RWPE2 (cell line): ENCODE data around the gene N4BP2L2.

Experiments used
- ATAC-seq: fragments of 200-7000 bp; cut with Tn5 transposase; 3 replicates; pipeline ENCODE4 v1.9.1; 2021; ENCODE audit warnings: low read depth
- DNase-seq: peaks from one replicate; pipeline ENCODE4 v3.0.0-alpha.2; 2020; ENCODE audit warnings: low spot score
- H3K27ac ChIP-seq: fragments of 450-650 bp; 2 replicates; pipeline ENCODE4 v1.5.1; 2017; ENCODE audit warnings: mild to moderate bottlenecking; ENCODE audit not compliant: poor library complexity, severe bottlenecking
- H3K27me3 ChIP-seq: fragments of 250-450 bp; sonication (Bioruptor Pico); 2 replicates; pipeline ENCODE4 v1.5.1; 2021; ENCODE audit warnings: mild to moderate bottlenecking, moderate library complexity; ENCODE audit not compliant: insufficient read depth, poor library complexity, severe bottlenecking
- H3K36me3 ChIP-seq: fragments of 250-450 bp; sonication (Bioruptor Pico); 2 replicates; pipeline ENCODE4 v1.5.1; 2020; ENCODE audit warnings: low read depth, mild to moderate bottlenecking, moderate library complexity
- H3K4me1 ChIP-seq: fragments of 250-450 bp; sonication (Bioruptor Pico); 2 replicates; pipeline ENCODE4 v1.5.1; 2021; ENCODE audit warnings: mild to moderate bottlenecking, moderate library complexity; ENCODE audit not compliant: insufficient read depth, poor library complexity, severe bottlenecking
- H3K4me3 ChIP-seq: fragments of 250-450 bp; sonication (Bioruptor Pico); 2 replicates; pipeline ENCODE4 v1.5.1; 2021; ENCODE audit warnings: mild to moderate bottlenecking, moderate library complexity; ENCODE audit not compliant: severe bottlenecking
- H3K9me3 ChIP-seq: fragments of 250-450 bp; sonication (Bioruptor Pico); 2 replicates; pipeline ENCODE4 v1.5.1; 2021; ENCODE audit warnings: mild to moderate bottlenecking, moderate library complexity; ENCODE audit not compliant: severe bottlenecking
- TF ChIP-seq, protein P1 (sequence below): fragments of 450-650 bp; IDR thresholded peaks from one replicate; pipeline ENCODE4 v1.5.1; 2017; ENCODE audit warnings: mild to moderate bottlenecking, moderate library complexity; ENCODE audit not compliant: poor library complexity, severe bottlenecking

The N4BP2L2 gene

DNA sequence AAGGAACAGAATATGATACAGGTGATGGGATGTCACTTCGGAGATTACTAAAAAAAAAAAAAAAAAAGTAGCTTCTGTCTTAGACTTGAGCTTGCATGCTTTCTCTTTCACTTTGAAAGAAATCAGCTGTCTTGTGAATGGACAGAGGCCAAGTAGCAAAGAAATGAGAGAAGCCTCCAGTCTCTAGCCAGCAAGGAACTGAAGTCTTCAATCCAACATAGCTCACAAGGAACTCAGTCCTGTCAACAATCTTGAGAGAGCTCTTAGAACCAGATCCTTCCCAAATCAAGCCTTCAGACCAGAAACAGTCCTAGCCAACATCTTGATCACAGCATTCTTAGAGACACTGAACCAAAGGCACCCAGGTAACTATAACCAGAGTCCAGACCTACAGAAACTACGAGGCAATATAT, 7.7 kb downstream of the N4BP2L2 start:
- ATAC-seq = no peak
- TF ChIP-seq, protein P1, sequence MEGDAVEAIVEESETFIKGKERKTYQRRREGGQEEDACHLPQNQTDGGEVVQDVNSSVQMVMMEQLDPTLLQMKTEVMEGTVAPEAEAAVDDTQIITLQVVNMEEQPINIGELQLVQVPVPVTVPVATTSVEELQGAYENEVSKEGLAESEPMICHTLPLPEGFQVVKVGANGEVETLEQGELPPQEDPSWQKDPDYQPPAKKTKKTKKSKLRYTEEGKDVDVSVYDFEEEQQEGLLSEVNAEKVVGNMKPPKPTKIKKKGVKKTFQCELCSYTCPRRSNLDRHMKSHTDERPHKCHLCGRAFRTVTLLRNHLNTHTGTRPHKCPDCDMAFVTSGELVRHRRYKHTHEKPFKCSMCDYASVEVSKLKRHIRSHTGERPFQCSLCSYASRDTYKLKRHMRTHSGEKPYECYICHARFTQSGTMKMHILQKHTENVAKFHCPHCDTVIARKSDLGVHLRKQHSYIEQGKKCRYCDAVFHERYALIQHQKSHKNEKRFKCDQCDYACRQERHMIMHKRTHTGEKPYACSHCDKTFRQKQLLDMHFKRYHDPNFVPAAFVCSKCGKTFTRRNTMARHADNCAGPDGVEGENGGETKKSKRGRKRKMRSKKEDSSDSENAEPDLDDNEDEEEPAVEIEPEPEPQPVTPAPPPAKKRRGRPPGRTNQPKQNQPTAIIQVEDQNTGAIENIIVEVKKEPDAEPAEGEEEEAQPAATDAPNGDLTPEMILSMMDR = no peak
- no peak overlapping the region for H3K27ac ChIP-seq
- no peaks in the 10 kb centered on the region for H3K27me3 ChIP-seq
- no peak for DNase-seq
- no peaks in the 10 kb centered on the region for H3K4me1 ChIP-seq
- H3K4me3 ChIP-seq = no peak overlapping the region
- peaks cover 69% of the 10 kb centered on the region for H3K36me3 ChIP-seq
- H3K9me3 ChIP-seq = no peaks in the 10 kb centered on the region

DNA sequence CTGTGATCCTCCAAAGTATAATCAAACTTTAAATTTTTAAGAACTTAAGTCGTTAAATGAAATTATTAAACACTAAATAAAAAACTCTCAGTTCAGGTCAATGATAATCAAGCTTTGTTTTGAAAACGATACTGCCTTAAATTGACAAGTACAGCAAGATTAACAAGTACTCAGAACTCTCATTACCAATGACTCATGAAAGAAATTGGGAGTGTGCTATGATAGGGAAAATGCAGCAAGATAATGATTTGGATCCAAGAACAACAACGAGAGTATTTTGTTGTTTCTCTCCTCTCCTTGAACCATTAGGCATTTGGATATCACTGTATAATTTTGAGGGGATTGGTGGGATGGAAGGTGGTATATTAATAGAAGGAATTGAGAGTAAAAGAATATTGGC, 10.2 kb downstream of the N4BP2L2 start:
- no peak for DNase-seq
- TF ChIP-seq, protein P1 = no peak

DNA sequence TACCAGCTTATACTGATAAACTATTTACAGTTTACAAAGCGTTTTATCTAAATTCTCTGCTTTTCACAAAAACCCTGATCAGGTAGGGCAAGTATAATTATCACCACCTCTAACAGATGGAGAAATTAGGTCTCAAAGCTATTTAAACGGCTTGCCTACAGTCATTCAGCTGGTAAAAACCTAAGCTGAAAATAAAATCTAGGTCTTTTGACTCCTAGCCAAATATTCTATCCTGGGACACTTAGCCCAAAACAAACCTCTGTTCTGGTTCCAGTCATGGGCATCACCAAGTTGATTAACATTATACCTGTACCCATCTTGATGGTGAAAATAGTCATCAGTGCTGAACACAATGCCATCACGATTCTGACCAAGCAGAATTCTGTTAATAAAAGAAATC, 11.4 kb downstream of the N4BP2L2 start:
- Histone ChIP-seq H3K9me3 (no peaks in the 10 kb centered on the region), H3K27me3 (no peaks in the 10 kb centered on the region), H3K27ac (no peak overlapping the region), H3K4me1 (no peaks in the 10 kb centered on the region), H3K36me3 (peaks cover 66% of the 10 kb centered on the region), H3K4me3 (no peak overlapping the region)
- ATAC-seq (no peak), DNase-seq (no peak)
- TF ChIP-seq, protein P1 = no peak

More for the DNA sequence above, 10.2 kb downstream of the N4BP2L2 start:
- Histone ChIP-seq H3K4me1 (no peaks in the 10 kb centered on the region), H3K36me3 (peaks cover 62% of the 10 kb centered on the region), H3K4me3 (no peak overlapping the region), H3K27me3 (no peaks in the 10 kb centered on the region), H3K9me3 (no peaks in the 10 kb centered on the region), H3K27ac (no peak overlapping the region)
- ATAC-seq = no peak

DNA sequence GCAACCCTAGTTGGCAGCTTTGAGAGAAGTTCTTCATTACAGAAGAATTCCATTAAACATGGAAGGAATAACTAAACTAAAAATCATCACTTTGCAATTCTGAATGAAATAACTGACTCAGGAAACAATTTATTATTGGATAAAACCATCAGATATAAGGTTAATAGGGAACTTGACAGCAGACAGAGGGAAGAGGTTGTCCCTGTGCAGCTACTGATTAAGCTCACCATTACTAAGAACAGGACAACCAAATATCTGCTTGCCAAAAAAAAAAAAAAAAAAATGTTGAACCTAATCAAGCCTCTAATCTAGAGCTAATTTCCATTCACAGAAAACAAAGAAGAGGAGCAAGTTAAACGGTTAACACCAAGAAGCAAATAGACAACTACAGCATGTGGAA, 12.8 kb downstream of the N4BP2L2 start:
- H3K36me3 ChIP-seq = peaks cover 67% of the 10 kb centered on the region

DNA sequence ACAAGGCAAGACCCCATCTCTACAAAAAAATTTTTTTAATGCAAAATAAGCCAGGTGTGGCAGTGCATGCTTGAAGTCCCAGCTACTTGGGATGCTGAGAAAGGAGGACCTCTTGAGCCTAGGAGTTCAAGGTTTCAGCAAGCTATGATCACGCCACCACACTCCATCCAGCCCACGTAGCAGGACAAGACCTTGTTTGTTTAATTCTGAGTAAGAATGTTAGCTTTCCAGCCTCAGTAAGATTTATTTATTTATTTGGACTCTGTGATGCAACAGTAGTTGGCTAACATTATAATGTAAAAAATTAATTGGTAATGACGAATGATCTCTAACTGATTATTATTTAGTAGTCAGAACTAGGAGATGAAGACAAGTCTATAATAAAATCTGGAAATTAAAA, 23.3 kb downstream of the N4BP2L2 start:
- ATAC-seq (no peak), DNase-seq (no peak)
- no peaks in the 10 kb centered on the region for H3K27me3 ChIP-seq
- no peak overlapping the region for H3K4me3 ChIP-seq
- H3K4me1 ChIP-seq = no peaks in the 10 kb centered on the region
- H3K27ac ChIP-seq = no peak overlapping the region
- peaks cover 67% of the 10 kb centered on the region for H3K36me3 ChIP-seq
- H3K9me3 ChIP-seq = no peaks in the 10 kb centered on the region
- TF ChIP-seq, protein P1 = no peak

More for the DNA sequence above, 12.8 kb downstream of the N4BP2L2 start:
- no peak overlapping the region for H3K27ac ChIP-seq
- H3K9me3 ChIP-seq = no peaks in the 10 kb centered on the region
- H3K4me1 ChIP-seq = no peaks in the 10 kb centered on the region
- no peaks in the 10 kb centered on the region for H3K27me3 ChIP-seq
- ATAC-seq (no peak), DNase-seq (no peak)
- H3K4me3 ChIP-seq = no peak overlapping the region
- TF ChIP-seq, protein P1 = no peak
